PC-9 (cell line): ENCODE measurements around the gene DLG2. TPM values are rescaled to one million over a fixed set of nuclear protein-coding genes. Genes with fewer than 3 reads are reported as not detected.

Experiments
- BruUV-seq: library from RNA; stranded (reverse); fragments of 400-500 nt; replicated peaks from 2 replicates; lab custom pipeline; 2021; lab: Mats Ljungman, UMichigan
- CTCF ChIA-PET: fragments of 300-600 bp; sonication (Branson Sonifier 250); formaldehyde crosslinking; loops from one replicate; lab custom pipeline; 2022; ENCODE audit warnings: antibody characterized with exemption; lab: Charles Lee
- POLR2A ChIA-PET: fragments of 300-600 bp; sonication (Branson Sonifier 250); formaldehyde crosslinking; loops from one replicate; lab custom pipeline; 2022; ENCODE audit warnings: antibody characterized with exemption; ENCODE audit not compliant: unreplicated experiment; lab: Charles Lee
- DNase-seq, 2 experiments: peaks; one replicate each; pipeline versions ENCODE4 v3.0.0 to v3.0.0-alpha.2; 2015 to 2022; ENCODE audit warnings: mixed read lengths in 1 of 2
- H2AFZ ChIP-seq: fragments of 200-600 bp; sonication (generic); 2 replicates; pipeline ENCODE4 v1.8.1; 2017; ENCODE audit warnings: antibody characterized with exemption
- H3F3A ChIP-seq: fragments of 200-600 bp; sonication (generic); 2 replicates; pipeline ENCODE4 v1.8.1; 2017; ENCODE audit warnings: antibody characterized with exemption, mild to moderate bottlenecking, low read depth; ENCODE audit not compliant: insufficient read depth
- H3K27ac ChIP-seq: fragments of 200-600 bp; sonication (generic); 2 replicates; pipeline ENCODE4 v1.6.1; 2016; ENCODE audit warnings: mixed run types
- H3K27me3 ChIP-seq: fragments of 200-600 bp; sonication (generic); 2 replicates; pipeline ENCODE4 v1.6.1; 2016; ENCODE audit warnings: low read depth, mixed run types; ENCODE audit not compliant: insufficient read depth
- H3K36me3 ChIP-seq: fragments of 200-600 bp; sonication (generic); 2 replicates; pipeline ENCODE4 v1.6.1; 2016; ENCODE audit warnings: low read depth, mixed run types
- H3K4me1 ChIP-seq: fragments of 200-600 bp; sonication (generic); replicated peaks from 2 replicates; pipeline ENCODE4 v1.6.1; 2016; ENCODE audit warnings: mixed run types; ENCODE audit not compliant: insufficient read depth
- H3K4me2 ChIP-seq: fragments of 200-600 bp; sonication (generic); 2 replicates; pipeline ENCODE4 v1.6.1; 2017; ENCODE audit warnings: mixed run types
- H3K4me3 ChIP-seq: fragments of 200-600 bp; sonication (generic); 2 replicates; pipeline ENCODE4 v1.6.1; 2016; ENCODE audit warnings: mixed run types
- H3K79me2 ChIP-seq: fragments of 200-600 bp; sonication (generic); 2 replicates; pipeline ENCODE4 v1.6.1; 2017; ENCODE audit warnings: low read depth, mixed run types
- H3K9me2 ChIP-seq: fragments of 200-600 bp; sonication (generic); 2 replicates; pipeline ENCODE4 v1.8.1; 2017; ENCODE audit warnings: mild to moderate bottlenecking; ENCODE audit not compliant: insufficient read depth
- H3K9me3 ChIP-seq: fragments of 200-600 bp; sonication (generic); 2 replicates; pipeline ENCODE4 v1.8.1; 2016; ENCODE audit warnings: low read depth; ENCODE audit not compliant: insufficient read depth
- H4K20me1 ChIP-seq: fragments of 200-600 bp; sonication (generic); 2 replicates; pipeline ENCODE4 v1.8.1; 2017; ENCODE audit not compliant: insufficient read depth
- CTCF ChIP-seq: fragments of 200-600 bp; sonication (generic); conservative IDR thresholded peaks from 2 replicates; pipeline ENCODE4 v1.6.1; 2017; ENCODE audit warnings: mixed run types, antibody characterized with exemption, mild to moderate bottlenecking, moderate library complexity
- EZH2 ChIP-seq: fragments of 200-600 bp; sonication (generic); IDR thresholded peaks from 2 replicates; pipeline ENCODE4 v1.8.0; 2017; ENCODE audit warnings: antibody characterized with exemption, low read depth
- intact Hi-C: fragments of 100-400 bp; cut with micrococcal nuclease; formaldehyde crosslinking; loops from one replicate; pipeline ENCODE4 v1.10.0; 2022; ENCODE audit not compliant: unreplicated experiment
- total RNA-seq: library from RNA; stranded (reverse); gene quantifications from 2 replicates; pipeline ENCODE4 v1.2.3, GENCODE V29; 2021

DLG2 gene
- total RNA-seq, 1 experiment from 2014 or later: 6.4 TPM

GRCh38 chr11:85572056-85572455, 55.1 kb downstream of the DLG2 start:
- H3K36me3 ChIP-seq: no peaks in the 10 kb centered on the region
- ChIA-PET POLR2A (no interaction called here), CTCF (no interaction called here)
- no peaks in the 10 kb centered on the region for H3F3A ChIP-seq
- no peak overlapping the region for H3K27ac ChIP-seq
- TF ChIP-seq EZH2 (no peak), CTCF (no peak)
- no peaks in the 10 kb centered on the region for H3K79me2 ChIP-seq
- no peaks in the 10 kb centered on the region for H3K27me3 ChIP-seq
- no peaks in the 10 kb centered on the region for H4K20me1 ChIP-seq
- H3K9me2 ChIP-seq: no peaks in the 10 kb centered on the region
- no peak for DNase-seq
- no peaks in the 10 kb centered on the region for H3K4me1 ChIP-seq
- no peak overlapping the region for H2AFZ ChIP-seq
- intact Hi-C loops: no loop called here
- no peaks in the 10 kb centered on the region for H3K9me3 ChIP-seq
- H3K4me3 ChIP-seq: no peak overlapping the region
- no TSS peak for BruUV-seq
- H3K4me2 ChIP-seq: no peak overlapping the region

DNA sequence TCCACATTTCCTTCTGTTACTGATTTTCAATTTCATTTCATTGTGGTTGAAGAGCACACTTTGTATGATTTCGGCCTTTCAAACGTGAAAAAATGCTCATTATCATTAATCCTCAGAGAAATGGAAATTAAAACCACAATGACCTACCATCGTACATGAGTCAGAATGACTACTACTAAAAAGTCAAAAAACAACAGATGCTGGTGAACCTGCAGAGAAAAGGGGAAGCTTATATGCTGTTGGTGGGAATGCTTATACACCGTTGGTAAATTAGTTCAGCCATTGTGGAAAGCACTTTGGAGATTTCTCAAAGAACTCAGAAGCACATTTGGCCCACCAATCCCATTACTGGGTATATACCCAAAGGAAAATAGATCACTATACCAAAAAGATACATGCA, 57.6 kb downstream of the DLG2 start:
- Histone ChIP-seq H3K79me2 (no peaks in the 10 kb centered on the region), H3K4me1 (no peaks in the 10 kb centered on the region), H3K9me3 (no peaks in the 10 kb centered on the region), H3K4me2 (no peak overlapping the region), H4K20me1 (no peaks in the 10 kb centered on the region), H3K4me3 (no peak overlapping the region), H3K9me2 (no peaks in the 10 kb centered on the region), H3F3A (no peaks in the 10 kb centered on the region), H3K36me3 (no peaks in the 10 kb centered on the region), H3K27ac (no peak overlapping the region), H2AFZ (no peak overlapping the region), H3K27me3 (no peaks in the 10 kb centered on the region)
- CTCF ChIA-PET: no interaction called here
- no peak for DNase-seq
- POLR2A ChIA-PET: no interaction called here
- BruUV-seq: no TSS peak
- intact Hi-C loops: no loop called here
- TF ChIP-seq EZH2 (no peak), CTCF (no peak)

DNA sequence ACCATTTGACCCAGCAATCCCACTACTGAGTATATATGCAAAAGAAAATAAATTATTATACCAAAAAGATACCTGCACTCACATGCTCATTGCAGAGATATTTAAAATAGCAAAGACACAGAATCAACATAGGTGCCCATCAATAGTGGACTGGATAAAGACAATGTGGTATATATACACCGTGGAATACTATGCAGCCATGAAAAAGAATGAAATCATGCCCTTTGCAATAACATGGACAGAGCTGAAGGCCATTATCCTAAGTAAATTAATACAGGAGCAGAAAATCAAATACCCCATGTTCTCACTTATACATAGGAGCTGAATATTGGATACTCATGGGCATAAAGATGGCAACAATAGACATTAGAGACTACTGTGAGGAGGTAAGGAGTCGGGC, 68.7 kb downstream of the DLG2 start:
- BruUV-seq: no TSS peak
- POLR2A ChIA-PET: no interaction called here

More for the DNA sequence above, 68.7 kb downstream of the DLG2 start:
- H3K4me3 ChIP-seq: no peak overlapping the region
- CTCF ChIA-PET: no interaction called here
- no peaks in the 10 kb centered on the region for H3K36me3 ChIP-seq
- DNase-seq: no peak
- H2AFZ ChIP-seq: no peak overlapping the region
- no peaks in the 10 kb centered on the region for H3K79me2 ChIP-seq
- no peak overlapping the region for H3K4me2 ChIP-seq
- TF ChIP-seq EZH2 (no peak), CTCF (no peak)
- H4K20me1 ChIP-seq: no peaks in the 10 kb centered on the region
- no peaks in the 10 kb centered on the region for H3K9me3 ChIP-seq
- H3F3A ChIP-seq: no peaks in the 10 kb centered on the region
- H3K9me2 ChIP-seq: no peaks in the 10 kb centered on the region
- intact Hi-C loops: no loop called here
- no peak overlapping the region for H3K27ac ChIP-seq
- no peaks in the 10 kb centered on the region for H3K27me3 ChIP-seq
- no peaks in the 10 kb centered on the region for H3K4me1 ChIP-seq
